Keratinocyte (primary cell): ENCODE results near the gene ALDOA.

Source experiments
- EZH2 ChIP-seq: IDR thresholded peaks from one replicate; pipeline ENCODE4 v1.6.1; 2012; ENCODE audit warnings: inconsistent platforms, mild to moderate bottlenecking, low read length, moderate library complexity
- TF ChIP-seq, protein P1 (sequence below), 3 experiments: IDR thresholded peaks in 1 of 3; conservative IDR thresholded peaks in 1 of 3; optimal IDR thresholded peaks in 1 of 3; 2 replicates in 2 of 3; 3 replicates in 1 of 3; pipeline versions ENCODE3 to v1.5.1; 2011; ENCODE audit warnings: low read length in 3 of 3, mild to moderate bottlenecking in 3 of 3, moderate library complexity in 2 of 3, control low read depth in 1 of 3, inconsistent platforms in 1 of 3; ENCODE audit not compliant: insufficient read depth in 2 of 3; ENCODE audit errors: extremely low read depth in 1 of 3

- TF ChIP-seq, protein P1, sequence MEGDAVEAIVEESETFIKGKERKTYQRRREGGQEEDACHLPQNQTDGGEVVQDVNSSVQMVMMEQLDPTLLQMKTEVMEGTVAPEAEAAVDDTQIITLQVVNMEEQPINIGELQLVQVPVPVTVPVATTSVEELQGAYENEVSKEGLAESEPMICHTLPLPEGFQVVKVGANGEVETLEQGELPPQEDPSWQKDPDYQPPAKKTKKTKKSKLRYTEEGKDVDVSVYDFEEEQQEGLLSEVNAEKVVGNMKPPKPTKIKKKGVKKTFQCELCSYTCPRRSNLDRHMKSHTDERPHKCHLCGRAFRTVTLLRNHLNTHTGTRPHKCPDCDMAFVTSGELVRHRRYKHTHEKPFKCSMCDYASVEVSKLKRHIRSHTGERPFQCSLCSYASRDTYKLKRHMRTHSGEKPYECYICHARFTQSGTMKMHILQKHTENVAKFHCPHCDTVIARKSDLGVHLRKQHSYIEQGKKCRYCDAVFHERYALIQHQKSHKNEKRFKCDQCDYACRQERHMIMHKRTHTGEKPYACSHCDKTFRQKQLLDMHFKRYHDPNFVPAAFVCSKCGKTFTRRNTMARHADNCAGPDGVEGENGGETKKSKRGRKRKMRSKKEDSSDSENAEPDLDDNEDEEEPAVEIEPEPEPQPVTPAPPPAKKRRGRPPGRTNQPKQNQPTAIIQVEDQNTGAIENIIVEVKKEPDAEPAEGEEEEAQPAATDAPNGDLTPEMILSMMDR (optimal IDR thresholded peaks at IDR 0.05 in 1 of 3, IDR thresholded peaks at IDR 0.05 in 1 of 3, conservative IDR thresholded peaks at IDR 0.05 in 1 of 3; ENCODE audit: extremely low read depth in 1 of 3, insufficient read depth in 2 of 3, low read length in 3 of 3) = peak; percentile 65 to 93 (median 74)
- TF ChIP-seq EZH2 = no peak
These were observed 33.3 kb upstream of the ALDOA start for GRCh38 chr16:30032083-30032819.
